GM19452 (cell line): ENCODE results near the gene CRYBB3.
"Not testable (repeated sequence)": the region's sequence is repeated elsewhere in the genome, so short reads cannot be mapped to it uniquely, and the experiment has no call there.

Experiments
- ATAC-seq: cut with Tn5 transposase; IDR thresholded peaks from one replicate; pipeline ENCODE4 v1.9.1; 2021; ENCODE audit not compliant: unreplicated experiment

CRYBB3 gene

DNA sequence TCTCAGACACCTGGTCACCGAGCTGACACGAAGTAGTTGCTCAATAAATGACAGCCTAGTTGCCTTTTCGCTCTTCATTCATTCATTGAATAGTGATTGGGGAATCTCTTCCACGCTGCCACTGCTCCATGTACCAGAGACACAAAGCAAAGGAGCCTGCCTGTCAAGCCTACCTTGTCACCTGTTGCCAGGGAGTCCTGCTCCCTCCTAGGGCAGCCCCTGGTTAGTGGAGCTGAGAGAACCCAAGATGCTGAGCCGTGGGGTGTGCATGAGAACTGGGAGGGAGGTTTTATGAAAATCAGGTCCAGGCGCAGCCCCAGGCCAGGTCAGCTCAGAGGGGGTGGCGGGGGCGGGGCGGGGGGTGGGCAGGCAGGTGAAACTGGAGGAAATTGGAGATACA, 38.4 kb downstream of the CRYBB3 start:
- not testable (repeated sequence) for ATAC-seq

DNA sequence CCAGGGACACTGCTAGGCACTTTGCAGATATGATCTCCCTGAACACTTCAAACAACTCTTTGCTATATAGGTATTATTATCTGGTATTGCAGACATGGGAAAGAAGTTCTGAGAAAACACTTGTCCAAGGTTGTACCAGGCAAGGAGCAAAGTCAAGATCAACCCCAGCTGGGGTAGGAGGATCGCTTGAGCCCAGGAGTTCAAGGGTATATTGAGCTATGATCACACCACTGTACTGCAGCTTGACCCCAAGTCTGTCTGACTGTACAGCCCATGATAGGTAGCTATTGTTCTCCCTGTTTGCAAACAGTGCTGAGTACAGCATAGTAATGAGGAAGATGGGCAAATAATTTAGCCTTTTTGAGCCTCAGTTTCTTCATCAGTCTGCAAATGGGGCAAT, 55.5 kb downstream of the CRYBB3 start:
- ATAC-seq = not testable (repeated sequence)
